Mesenchymal stem cell (in vitro differentiated cells and primary cell): ENCODE measurements around the gene TSPAN32.

ENCODE experiments used
- DNase-seq: peaks from one replicate; pipeline ENCODE4 v3.0.0-alpha.2; 2013
- H2AFZ ChIP-seq: one replicate; pipeline ENCODE4 v1.6.1; 2013; ENCODE audit warnings: low read depth, mild to moderate bottlenecking, control low read depth, inconsistent platforms, low read length, moderate library complexity
- H2AK5ac ChIP-seq: 2 replicates; pipeline ENCODE4 v1.6.1; 2013; ENCODE audit warnings: low read length, moderate library complexity, mild to moderate bottlenecking, inconsistent platforms; ENCODE audit not compliant: severe bottlenecking
- H2BK120ac ChIP-seq: one replicate; pipeline ENCODE4 v1.6.1; 2013; ENCODE audit warnings: low read depth, mild to moderate bottlenecking, inconsistent platforms, low read length, moderate library complexity
- H2BK12ac ChIP-seq, 2 experiments: one replicate each; pipeline ENCODE4 v1.6.1; 2013; ENCODE audit warnings: inconsistent platforms in 2 of 2, low read length in 2 of 2, mild to moderate bottlenecking in 2 of 2, moderate library complexity in 2 of 2, control low read depth in 1 of 2
- H2BK15ac ChIP-seq: one replicate; pipeline ENCODE4 v1.6.1; 2013; ENCODE audit warnings: mild to moderate bottlenecking, low read depth, inconsistent platforms; ENCODE audit not compliant: poor library complexity, severe bottlenecking
- H2BK5ac ChIP-seq: 2 replicates; pipeline ENCODE4 v1.6.1; 2013; ENCODE audit warnings: low read depth, mild to moderate bottlenecking, low read length, control low read depth, inconsistent platforms; ENCODE audit not compliant: poor library complexity, severe bottlenecking
- H3K14ac ChIP-seq, 2 experiments: one replicate each; pipeline ENCODE4 v1.6.1; 2013; ENCODE audit warnings: inconsistent platforms in 2 of 2, low read length in 2 of 2, control low read depth in 1 of 2, mild to moderate bottlenecking in 1 of 2, moderate library complexity in 1 of 2
- H3K18ac ChIP-seq, 2 experiments: one replicate each; pipeline ENCODE4 v1.6.1; 2013; ENCODE audit warnings: inconsistent platforms in 2 of 2, low read length in 2 of 2, control low read depth in 1 of 2, low read depth in 1 of 2, mild to moderate bottlenecking in 1 of 2
- H3K23ac ChIP-seq, 2 experiments: one replicate each; pipeline ENCODE4 v1.6.1; 2013; ENCODE audit warnings: inconsistent platforms in 2 of 2, low read length in 2 of 2, mild to moderate bottlenecking in 2 of 2, moderate library complexity in 2 of 2, control low read depth in 1 of 2
- H3K27ac ChIP-seq: 2 replicates; pipeline ENCODE4 v1.5.1; 2013; ENCODE audit warnings: mild to moderate bottlenecking, moderate library complexity, low read length, control low read depth, inconsistent platforms; ENCODE audit not compliant: poor library complexity, severe bottlenecking
- H3K27me3 ChIP-seq, 2 experiments: 2 replicates each; pipeline versions ENCODE4 v1.6.1 to v1.7.0; 2013; ENCODE audit warnings: low read length in 2 of 2, mild to moderate bottlenecking in 2 of 2, moderate library complexity in 2 of 2, control low read depth in 1 of 2, inconsistent platforms in 1 of 2; ENCODE audit not compliant: control insufficient read depth in 1 of 2, insufficient read depth in 1 of 2
- H3K36me3 ChIP-seq, 2 experiments: 2 replicates each; pipeline versions ENCODE4 v1.6.1 to v1.7.0; 2013; ENCODE audit warnings: low read length in 2 of 2, control low read depth in 1 of 2, inconsistent platforms in 1 of 2, low read depth in 1 of 2, mild to moderate bottlenecking in 1 of 2; ENCODE audit not compliant: insufficient read depth in 2 of 2, control insufficient read depth in 1 of 2
- H3K4ac ChIP-seq, 2 experiments: one replicate each; pipeline ENCODE4 v1.6.1; 2013; ENCODE audit warnings: inconsistent platforms in 2 of 2, low read length in 2 of 2, mild to moderate bottlenecking in 2 of 2, moderate library complexity in 2 of 2, control low read depth in 1 of 2, low read depth in 1 of 2
- H3K4me1 ChIP-seq: 2 replicates; pipeline ENCODE4 v1.6.1; 2013; ENCODE audit warnings: low read depth, low read length, control low read depth; ENCODE audit not compliant: control insufficient read depth, insufficient read depth
- H3K4me2 ChIP-seq: 2 replicates; pipeline ENCODE4 v1.6.1; 2013; ENCODE audit warnings: low read length, mild to moderate bottlenecking, inconsistent platforms; ENCODE audit not compliant: poor library complexity, severe bottlenecking
- H3K4me3 ChIP-seq, 2 experiments: 2 replicates each; pipeline versions ENCODE4 v1.5.1 to v1.7.0; 2013; ENCODE audit warnings: low read length in 2 of 2, mild to moderate bottlenecking in 2 of 2, control low read depth in 1 of 2, low read depth in 1 of 2; ENCODE audit not compliant: insufficient read depth in 1 of 2
- H3K79me1 ChIP-seq: replicated peaks from 2 replicates; pipeline ENCODE4 v1.6.1; 2013; ENCODE audit warnings: mild to moderate bottlenecking, control low read depth, low read length, inconsistent platforms; ENCODE audit not compliant: poor library complexity, severe bottlenecking
- H3K9ac ChIP-seq: 2 replicates; pipeline ENCODE4 v1.7.0; 2013; ENCODE audit warnings: mild to moderate bottlenecking, low read length, moderate library complexity
- H3K9me3 ChIP-seq: 2 replicates; pipeline ENCODE4 v1.7.0; 2013; ENCODE audit warnings: mild to moderate bottlenecking, low read length; ENCODE audit not compliant: control insufficient read depth
- H4K8ac ChIP-seq: one replicate; pipeline ENCODE4 v1.6.1; 2013; ENCODE audit warnings: inconsistent platforms, mild to moderate bottlenecking, low read length, moderate library complexity
- H4K91ac ChIP-seq: one replicate; pipeline ENCODE4 v1.6.1; 2013; ENCODE audit warnings: mild to moderate bottlenecking, low read length, inconsistent platforms
- WGBS: methylation state at CpG from one replicate; pipeline ENCODE4 v1.1.7; 2013; ENCODE audit warnings: mixed read lengths; 5-methylcytosine and 5-hydroxymethylcytosine counted together

Gene TSPAN32

DNA sequence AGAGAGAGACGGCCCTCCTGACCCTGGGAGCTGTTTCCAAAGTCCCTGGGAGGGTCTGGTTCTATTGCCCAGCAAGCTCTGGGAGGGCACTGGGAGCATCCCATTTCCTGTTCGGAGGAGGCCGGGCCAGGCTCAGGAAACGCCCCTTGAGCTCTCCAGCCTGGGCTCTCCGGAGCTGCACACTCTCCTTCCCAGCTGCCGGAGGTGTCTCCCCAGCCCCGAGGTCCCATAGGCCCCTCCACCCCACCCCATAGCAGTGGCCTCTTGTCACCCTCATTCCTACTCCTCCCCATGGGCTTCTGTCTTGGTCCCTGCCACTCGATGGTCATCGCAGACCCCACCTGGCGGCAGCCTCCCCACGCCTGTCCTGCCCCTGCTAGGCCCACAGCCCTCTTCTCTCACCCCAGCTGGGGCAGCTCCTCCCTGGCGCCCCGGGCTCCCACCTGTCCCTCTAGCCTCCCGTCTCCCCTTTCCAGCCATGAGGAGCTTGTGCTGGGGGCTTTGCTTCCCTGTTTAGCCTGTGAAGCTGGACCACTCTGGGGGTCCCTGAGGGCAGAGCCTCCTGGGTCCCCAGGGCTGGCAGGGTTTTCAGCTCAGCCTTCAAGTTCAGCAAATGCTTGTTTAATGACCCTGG is 2.8 kb downstream of the TSPAN32 start:
- H2AK5ac ChIP-seq: no peak overlapping the region
- no peak overlapping the region for H3K23ac ChIP-seq
- H3K36me3 ChIP-seq: no peaks in the 10 kb centered on the region
- peak overlapping the region in 1 of 2 experiments; percentile 23 for H3K4me3 ChIP-seq
- peak overlapping the region; percentile 72 for H4K8ac ChIP-seq
- peak overlapping the region; percentile 33 to 77 for H3K4ac ChIP-seq
- H3K4me2 ChIP-seq: no peak overlapping the region
- 70% methylated on average over 14 of the region's 14 CpGs for WGBS
- no peak overlapping the region for H2AFZ ChIP-seq
- no peak overlapping the region for H2BK5ac ChIP-seq
- peak overlapping the region; percentile 67 for H3K9ac ChIP-seq
- peak overlapping the region; percentile 47 to 66 for H2BK12ac ChIP-seq
- H4K91ac ChIP-seq: peak overlapping the region; percentile 80
- H2BK120ac ChIP-seq: peak overlapping the region; percentile 77
- H3K18ac ChIP-seq: peak overlapping the region; percentile 57 to 74
- H3K27me3 ChIP-seq: no peaks in the 10 kb centered on the region
- no peak for DNase-seq
- no peak overlapping the region for H3K27ac ChIP-seq
- peak overlapping the region; percentile 86 for H2BK15ac ChIP-seq
- no peaks in the 10 kb centered on the region for H3K9me3 ChIP-seq
- H3K79me1 ChIP-seq: no peaks in the 10 kb centered on the region
- H3K4me1 ChIP-seq: peaks cover 30% of the 10 kb centered on the region
- H3K14ac ChIP-seq: no peak overlapping the region

DNA sequence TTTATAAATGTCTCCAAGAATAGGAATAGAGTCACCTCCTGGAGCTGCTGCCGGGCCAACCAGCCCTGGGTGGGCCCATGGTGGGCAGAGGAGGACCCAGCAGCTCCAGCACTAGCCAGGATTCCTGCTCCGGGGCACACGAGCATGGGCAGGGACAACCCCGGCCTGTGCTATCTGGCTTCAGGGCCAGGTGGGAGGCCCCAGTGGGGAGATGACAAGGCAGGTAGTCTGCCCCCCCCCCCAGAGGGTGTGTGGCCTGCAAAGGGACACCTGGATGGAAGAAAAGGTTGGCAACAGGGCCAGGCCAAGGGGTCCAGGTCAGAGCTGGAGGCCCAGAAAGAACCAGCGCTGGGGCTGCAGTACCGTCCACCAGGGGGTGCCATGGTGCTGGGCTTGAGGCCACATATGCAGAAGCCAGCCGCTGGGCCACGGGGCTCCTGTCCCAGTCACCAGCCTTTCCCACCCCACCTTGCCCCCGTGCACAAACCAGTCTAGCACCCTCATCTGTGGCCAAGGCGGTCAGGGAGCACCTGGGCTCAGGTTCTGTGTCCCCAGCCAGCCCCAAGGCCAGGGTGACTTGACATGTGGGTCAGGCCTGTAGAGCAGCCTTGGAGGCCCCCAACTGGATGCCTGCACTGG is 3.4 kb downstream of the TSPAN32 start:
- Histone ChIP-seq H3K4me2 (no peak overlapping the region), H2BK5ac (no peak overlapping the region), H3K27me3 (no peaks in the 10 kb centered on the region), H2BK12ac (peak overlapping the region; percentile 23 to 47), H2BK120ac (peak overlapping the region; percentile 77), H2BK15ac (peak overlapping the region; percentile 91), H3K4me1 (peaks cover 30% of the 10 kb centered on the region), H3K36me3 (no peaks in the 10 kb centered on the region), H3K9me3 (no peaks in the 10 kb centered on the region), H3K4ac (peak overlapping the region; percentile 5 to 77), H4K91ac (peak overlapping the region; percentile 70), H3K4me3 (peak overlapping the region in 1 of 2 experiments; percentile 55), H3K18ac (peak overlapping the region; percentile 3 to 67), H4K8ac (peak overlapping the region; percentile 69), H3K79me1 (no peaks in the 10 kb centered on the region), H3K9ac (peak overlapping the region; percentile 88), H3K14ac (peak overlapping the region in 1 of 2 experiments; percentile 63), H3K23ac (no peak overlapping the region), H3K27ac (no peak overlapping the region), H2AFZ (no peak overlapping the region), H2AK5ac (no peak overlapping the region)
- DNase-seq: peak; percentile 71
- 38% methylated on average over 10 of the region's 10 CpGs for WGBS

DNA sequence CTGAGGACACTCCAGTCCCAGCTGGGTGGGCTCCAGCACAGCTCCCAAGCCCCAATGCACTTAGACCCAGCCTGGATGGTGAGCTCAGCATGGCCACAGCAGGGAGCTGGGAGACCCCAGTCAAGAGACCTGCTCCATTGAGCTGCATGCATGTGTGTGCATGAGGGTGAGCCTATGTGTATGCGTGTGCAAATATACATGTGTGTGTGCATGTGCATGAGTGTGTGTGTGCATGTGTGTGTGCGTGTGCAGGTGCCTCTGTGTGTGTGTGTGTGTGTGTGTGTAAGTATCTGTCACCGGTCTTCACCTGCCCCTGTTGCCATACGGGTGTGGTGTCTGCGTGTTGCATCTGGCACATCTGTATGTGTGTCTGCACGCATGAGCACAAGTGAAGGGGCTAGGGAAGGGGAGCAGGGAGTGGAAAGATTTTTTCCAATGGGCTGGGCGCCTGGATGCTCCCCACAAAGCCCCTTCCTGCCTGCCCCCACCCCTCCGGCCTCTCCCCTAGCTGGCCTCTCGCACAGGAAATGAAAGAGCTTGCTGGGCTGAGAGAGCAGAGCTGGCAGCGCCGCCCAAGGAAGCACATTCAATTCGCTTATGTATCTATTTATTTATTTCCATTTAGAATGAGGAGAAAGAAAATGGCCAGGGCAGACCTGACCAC is 4.1 kb downstream of the TSPAN32 start:
- Histone ChIP-seq H4K91ac (peak overlapping the region; percentile 5), H3K4ac (peak overlapping the region in 1 of 2 experiments; percentile 37), H3K4me1 (peaks cover 30% of the 10 kb centered on the region), H3K23ac (no peak overlapping the region), H3K14ac (peak overlapping the region in 1 of 2 experiments; percentile 63), H2BK120ac (no peak overlapping the region), H3K4me3 (peak overlapping the region in 1 of 2 experiments; percentile 55), H2BK12ac (peak overlapping the region; percentile 7 to 23), H2AK5ac (no peak overlapping the region), H2BK15ac (peak overlapping the region; percentile 50), H3K4me2 (no peak overlapping the region), H3K27me3 (no peaks in the 10 kb centered on the region), H2AFZ (no peak overlapping the region), H2BK5ac (no peak overlapping the region), H4K8ac (peak overlapping the region; percentile 88), H3K9ac (peak overlapping the region; percentile 88), H3K9me3 (no peaks in the 10 kb centered on the region), H3K36me3 (no peaks in the 10 kb centered on the region), H3K18ac (peak overlapping the region; percentile 3 to 67), H3K79me1 (no peaks in the 10 kb centered on the region), H3K27ac (no peak overlapping the region)
- peak; percentile 47 for DNase-seq
- 56% methylated on average over 3 of the region's 12 CpGs for WGBS

DNA sequence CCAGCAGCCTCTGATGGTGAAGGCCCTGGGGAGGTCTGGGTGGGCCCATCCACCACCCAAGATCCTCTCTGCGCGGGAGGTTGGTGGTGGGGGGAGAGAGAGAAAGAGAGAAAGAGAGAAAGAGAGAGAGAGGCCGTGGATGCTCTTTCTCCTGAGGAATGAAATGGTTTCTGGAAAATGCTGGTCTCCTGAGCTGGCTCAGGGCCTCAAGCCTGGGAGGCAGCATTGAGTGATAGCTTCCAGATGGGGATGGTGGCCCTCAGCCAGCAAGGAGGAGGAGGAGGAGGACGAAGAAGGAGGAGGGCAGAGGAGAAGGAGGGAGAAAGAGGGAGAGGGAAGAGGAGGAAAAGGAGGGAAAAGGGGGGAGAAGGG is 4.6 kb downstream of the TSPAN32 start:
- H2AFZ ChIP-seq: no peak overlapping the region
- WGBS: 28% methylated on average over 4 of the region's 4 CpGs
- peak overlapping the region; percentile 88 for H3K9ac ChIP-seq
- H2BK15ac ChIP-seq: no peak overlapping the region
- H3K4me1 ChIP-seq: peaks cover 28% of the 10 kb centered on the region
- no peak overlapping the region for H2AK5ac ChIP-seq
- H4K91ac ChIP-seq: peak overlapping the region; percentile 5
- DNase-seq: peak; percentile 60
- no peak overlapping the region for H2BK5ac ChIP-seq
- H3K9me3 ChIP-seq: no peaks in the 10 kb centered on the region
- no peak overlapping the region for H3K27ac ChIP-seq
- peak overlapping the region; percentile 20 to 37 for H3K4ac ChIP-seq
- H3K36me3 ChIP-seq: no peaks in the 10 kb centered on the region
- no peak overlapping the region for H3K14ac ChIP-seq
- H2BK120ac ChIP-seq: no peak overlapping the region
- no peaks in the 10 kb centered on the region for H3K27me3 ChIP-seq
- H3K4me3 ChIP-seq: peak overlapping the region in 1 of 2 experiments; percentile 55
- H2BK12ac ChIP-seq: no peak overlapping the region
- peak overlapping the region in 1 of 2 experiments; percentile 34 for H3K18ac ChIP-seq
- H3K4me2 ChIP-seq: no peak overlapping the region
- peak overlapping the region; percentile 88 for H4K8ac ChIP-seq
- H3K23ac ChIP-seq: no peak overlapping the region
- no peaks in the 10 kb centered on the region for H3K79me1 ChIP-seq
